ENCODE results near the gene FOXA1.

Gene FOXA1

DNA sequence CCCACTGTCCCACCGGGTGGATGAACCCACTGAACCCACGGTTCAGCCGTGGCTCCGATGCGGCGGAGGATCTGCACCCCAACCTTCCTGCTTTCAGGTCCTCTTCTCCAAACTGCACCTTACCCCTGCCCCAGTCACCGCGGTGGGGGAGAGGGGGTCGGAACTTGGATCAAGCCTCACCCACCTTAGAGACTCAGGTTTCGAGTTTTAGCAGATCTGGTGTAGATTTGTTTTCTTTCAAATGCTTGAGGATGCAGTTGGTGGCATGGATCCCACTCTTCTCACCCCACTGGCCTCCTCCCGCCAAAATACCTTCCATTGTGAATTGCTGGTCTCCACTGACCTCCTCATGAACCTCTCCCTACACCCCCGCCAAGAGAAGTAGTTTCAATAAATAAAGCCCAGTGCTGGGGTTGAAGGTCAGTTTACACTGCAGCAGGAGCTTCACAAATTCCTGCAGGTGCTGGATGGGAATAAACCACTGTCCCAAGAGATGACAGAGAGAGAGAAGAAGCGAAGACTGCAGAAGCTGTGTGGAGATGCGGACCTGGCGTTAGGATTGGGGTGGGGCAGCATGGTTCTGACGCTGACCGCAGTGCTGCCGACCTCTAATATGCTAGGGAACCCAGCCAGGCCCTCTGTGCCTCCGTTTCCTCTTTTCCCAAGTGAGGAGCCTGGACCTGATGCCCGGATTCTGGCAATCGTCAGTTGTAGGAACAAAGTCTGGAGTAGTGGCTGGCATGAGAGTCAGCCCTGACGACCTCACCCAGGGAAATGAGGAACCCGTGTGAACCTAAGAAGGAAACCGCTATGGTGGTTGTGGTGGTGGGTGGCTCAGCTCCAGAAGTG is 7.8 kb upstream of the FOXA1 start:
- no peak for DNase-seq (ENCODE audit: low read depth)

DNA sequence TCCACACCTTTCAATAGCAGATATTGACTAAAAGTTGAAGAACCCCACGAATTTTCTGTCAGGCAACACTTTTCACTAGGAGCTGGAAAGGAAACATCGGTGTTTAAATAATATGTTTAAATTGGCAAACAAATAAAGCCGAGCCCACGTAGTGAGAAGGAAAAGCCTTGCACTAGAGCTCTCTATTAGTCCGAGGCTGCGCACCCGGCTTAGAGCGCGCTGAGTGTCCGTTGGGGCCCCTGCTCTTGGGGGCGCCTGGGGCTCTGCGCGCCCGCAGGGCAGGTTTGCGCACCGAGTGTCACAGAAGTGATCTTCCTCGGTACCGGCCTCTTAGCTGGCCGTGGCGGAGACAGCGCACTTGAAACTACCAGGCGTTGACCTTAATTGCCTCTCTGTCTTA is 6.8 kb upstream of the FOXA1 start:
- DNase-seq (ENCODE audit: low read depth) = no peak

- no peak for DNase-seq (ENCODE audit: low read depth)
Measured at GRCh38 chr14:37600880-37601741, 6.1 kb upstream of the FOXA1 start.

DNA sequence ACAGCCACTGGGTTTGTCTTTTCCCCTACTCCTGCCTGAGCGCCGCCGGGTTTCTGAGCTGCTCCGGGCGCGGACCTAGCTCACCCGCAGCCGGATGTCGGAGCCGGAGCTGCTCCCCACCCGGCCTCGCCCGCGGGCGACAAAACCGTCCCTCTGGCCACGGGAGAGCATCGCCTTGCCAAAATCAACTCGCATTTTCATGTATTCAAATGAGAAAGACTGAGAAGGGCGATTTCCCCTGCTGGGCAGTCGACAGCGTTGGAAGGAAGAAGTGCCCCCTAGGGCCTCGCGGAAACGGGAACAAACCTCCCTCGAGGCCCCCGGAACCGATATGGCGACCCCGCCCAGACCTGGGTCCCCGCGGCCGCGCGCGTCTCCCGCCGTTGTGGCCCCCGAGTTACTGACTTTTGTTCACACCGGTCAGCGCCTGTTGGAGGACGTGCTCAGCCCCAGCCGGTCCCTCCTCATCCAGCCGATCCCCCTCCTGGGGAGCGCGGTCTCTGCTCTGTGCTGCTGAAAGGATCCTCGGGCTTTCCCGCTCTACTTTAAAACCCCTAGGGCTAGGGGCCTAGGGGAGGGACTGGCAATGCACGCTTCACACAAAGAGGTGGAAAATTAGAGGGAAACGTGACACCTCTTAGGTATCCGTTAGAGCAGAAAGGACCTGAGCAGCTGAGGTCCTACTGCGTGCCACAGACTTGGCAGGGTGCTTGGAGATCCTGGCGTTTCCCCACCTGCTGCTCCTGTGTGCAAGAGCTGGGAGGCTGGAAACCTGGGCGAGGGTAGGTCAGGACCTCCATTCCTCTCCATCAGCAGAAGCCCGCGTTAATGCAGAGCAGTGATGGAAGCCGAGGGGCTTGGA is 4.7 kb upstream of the FOXA1 start:
- DNase-seq (ENCODE audit: low read depth) = no peak

- no peak for DNase-seq (ENCODE audit: low read depth)
Measured at GRCh38 chr14:37598747-37599506, 3.9 kb upstream of the FOXA1 start.

DNA sequence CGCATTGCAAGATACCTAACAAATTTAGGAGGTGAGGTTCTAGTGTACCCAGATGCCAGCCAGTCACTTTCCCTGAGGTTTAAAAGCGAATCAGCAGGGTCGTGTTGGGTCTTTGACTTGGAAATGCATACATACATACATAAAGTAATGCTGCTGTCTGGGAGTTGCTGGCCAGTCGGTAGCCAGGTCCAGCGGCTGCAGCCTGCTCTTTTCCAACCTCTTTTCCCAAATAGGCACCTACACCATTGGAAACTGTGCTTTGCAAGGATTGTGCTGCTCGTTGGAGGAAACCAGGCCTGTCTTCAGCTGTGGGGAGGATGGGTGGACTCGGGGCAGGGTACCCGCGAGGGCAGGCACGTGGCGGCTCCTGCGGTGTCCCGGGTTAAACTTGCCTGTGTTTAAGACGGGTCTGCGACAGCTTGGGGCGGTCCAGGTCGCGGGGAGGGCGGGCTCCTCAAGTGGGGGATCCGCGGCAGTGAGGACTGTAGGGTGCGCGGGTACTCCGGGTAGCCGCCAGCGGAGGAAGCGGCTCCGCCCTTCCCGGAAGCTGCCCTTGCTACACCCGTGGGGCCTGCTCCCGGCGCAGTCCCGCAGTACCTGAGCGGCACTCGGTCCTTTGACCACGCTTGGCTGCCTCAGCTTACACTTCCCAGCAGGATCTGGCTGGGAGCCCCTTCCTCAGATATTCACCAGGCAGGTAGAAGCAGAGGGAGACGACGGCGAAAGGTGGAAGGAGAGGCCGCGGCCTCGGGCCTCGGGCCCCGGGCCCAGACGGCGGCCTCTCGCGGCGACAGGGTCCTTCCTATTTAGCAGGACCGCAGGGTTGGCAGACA is 3.1 kb upstream of the FOXA1 start:
- DNase-seq (ENCODE audit: low read depth) = no peak

DNA sequence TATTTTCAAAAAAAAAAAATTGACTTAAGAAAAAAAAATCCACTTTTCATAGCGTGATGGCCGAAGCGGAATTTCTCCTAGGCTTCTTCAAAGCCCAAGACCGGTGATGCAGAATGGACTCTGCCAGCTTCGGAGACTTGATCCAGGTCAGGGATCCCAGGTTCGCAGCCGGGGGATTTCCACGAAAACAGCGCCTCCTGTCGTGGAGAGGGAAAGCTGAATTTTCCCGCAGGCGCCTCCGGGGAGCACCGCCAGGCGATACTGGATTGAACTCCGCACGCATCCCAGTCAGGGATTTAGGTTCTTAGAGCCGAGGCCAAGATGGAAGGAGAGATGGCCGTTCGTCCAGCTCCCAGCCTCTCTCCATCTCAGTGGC is 2.5 kb upstream of the FOXA1 start:
- DNase-seq (ENCODE audit: low read depth) = no peak

DNA sequence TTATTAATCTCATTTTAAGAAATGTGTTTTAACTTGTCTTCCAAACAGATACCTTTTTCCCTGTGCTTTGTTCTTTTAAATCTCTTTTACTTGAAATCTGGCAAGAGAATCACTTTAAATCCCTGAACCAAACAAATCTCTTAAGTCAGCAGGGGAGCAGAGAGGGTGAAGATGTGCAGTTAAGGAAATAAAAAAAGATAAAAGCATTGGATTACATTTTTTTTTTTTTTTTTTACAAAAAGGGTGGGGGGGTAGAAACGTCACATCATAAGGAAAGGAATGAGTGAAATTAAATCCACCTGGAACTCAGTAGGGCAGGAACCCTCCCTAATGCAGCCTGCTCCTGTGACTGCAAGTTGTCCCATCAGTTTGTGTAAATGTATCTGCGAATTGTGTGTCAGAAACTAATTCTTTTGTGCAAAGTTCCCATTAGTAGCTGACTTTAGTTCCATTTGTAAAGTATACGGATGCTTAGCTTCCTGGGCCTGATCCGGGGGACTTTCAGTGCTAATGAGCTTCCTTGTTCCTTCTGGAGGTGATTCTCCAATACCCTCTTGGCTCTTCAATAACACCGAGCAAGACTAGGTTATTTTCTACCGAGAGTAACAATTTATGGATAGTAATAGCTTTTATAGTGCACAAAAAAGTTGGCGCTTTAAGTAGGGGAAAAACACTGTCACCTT is 1.9 kb upstream of the FOXA1 start:
- DNase-seq (ENCODE audit: low read depth) = no peak

DNA sequence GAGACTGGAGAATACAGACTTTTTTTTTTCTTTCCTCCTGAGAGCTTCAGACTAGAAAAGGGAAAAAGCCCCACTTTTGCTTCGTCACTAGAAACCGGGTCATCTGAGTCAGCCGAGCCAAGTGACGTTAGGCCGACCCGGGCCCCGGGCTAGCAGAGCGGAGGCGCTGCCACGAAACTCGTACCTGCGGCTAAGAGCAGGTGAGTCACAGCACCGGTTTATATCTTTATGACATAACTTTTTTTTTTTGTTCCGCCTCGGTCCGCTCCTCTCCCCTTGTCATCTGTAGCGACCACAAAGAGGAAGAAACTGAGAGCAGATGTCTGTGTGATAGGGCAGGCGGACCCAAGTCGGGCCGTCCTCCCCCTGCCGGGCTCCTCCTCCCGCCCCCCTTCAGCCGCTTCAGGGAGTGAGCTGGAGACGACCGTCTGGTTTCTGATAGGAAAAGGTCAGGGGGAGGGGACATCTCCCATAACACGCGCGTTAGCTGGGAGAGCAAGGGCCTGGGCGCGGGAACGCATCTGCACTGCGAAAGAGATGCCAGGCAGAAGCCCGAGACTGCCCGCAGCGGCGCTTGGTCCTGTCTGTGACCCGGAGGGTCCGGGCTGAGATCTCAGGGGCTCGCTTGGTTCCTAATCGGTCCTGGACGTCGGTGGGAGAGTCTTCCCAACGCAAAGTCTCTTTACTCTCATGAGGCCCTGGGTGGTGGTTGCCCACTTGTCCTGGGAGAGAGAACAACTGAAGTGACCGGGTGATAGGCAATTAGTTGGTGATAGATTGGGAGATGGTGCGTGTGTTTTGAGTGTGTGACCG is 966 bp upstream of the FOXA1 start:
- no peak for DNase-seq (ENCODE audit: low read depth)

DNA sequence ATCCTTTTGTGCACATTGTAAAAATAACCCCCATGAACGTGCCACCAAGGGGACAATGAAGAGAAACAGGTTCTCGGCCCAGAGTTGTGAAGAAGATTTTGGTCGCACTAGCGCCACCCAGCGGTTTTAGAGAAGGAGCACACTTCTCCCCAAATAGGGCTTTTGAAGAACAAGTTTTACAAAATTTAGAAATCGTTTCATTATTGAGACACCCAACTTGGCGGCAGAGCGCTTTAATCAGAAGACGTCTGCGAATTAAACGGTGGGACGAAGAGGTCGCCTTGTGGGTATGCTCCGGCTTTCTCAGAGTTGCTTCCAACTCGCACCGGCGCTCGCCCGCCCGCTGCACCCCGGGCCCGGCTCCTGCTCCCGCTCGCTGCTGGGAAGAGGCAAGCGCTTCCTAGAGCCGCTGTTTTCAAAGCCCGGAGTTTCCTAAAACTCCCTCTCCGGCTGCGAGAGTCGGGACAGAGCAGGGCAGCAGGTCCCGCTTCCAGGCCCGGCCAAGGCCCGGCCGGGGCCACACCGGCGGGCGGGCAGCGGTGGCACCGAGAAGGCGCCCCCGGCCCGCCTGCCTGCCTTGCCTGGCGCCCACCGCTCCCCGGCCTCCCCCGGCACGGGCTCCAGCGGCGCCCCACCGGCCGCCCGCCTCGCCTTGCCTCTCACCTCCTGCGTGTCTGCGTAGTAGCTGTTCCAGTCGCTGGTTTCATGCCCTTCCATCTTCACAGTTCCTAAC is 645 bp downstream of the FOXA1 start:
- DNase-seq (ENCODE audit: low read depth) = no peak

DNA sequence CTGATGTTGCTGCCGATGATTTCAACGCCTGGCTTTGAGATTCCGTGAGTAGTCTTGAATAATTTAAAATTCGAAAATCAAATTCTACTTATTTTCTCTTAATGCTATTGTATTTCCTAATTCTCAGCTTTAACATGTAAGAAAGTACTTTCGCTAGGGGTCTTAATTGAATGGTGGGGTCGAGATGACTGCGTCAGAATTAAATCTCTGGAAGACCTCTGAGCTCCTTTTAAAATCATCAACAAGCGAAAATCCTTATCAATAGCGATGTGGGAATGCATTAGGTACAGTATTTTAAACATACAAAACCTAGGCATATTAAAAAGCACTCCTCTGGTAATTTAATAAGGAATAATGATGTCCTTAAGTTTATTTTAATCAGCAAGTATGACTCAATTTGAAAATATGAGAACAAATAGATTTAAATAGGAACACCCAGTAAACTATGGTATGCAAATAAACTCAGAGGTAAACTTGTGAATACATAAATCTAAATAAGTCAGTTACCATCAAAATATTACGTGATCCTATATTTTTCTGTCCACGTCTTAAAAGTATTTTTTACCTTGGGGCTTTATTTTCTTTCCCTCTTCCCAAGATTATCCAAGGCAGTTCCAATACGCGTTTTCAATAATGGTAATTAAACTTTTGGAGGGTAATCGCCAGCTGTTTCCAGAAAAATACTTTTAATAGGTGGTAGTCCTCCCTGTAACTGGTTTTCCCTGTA is 1.4 kb downstream of the FOXA1 start:
- DNase-seq (ENCODE audit: low read depth) = no peak

- DNase-seq (ENCODE audit: low read depth) = no peak
Measured at GRCh38 chr14:37592482-37593408, 2.3 kb downstream of the FOXA1 start.

DNA sequence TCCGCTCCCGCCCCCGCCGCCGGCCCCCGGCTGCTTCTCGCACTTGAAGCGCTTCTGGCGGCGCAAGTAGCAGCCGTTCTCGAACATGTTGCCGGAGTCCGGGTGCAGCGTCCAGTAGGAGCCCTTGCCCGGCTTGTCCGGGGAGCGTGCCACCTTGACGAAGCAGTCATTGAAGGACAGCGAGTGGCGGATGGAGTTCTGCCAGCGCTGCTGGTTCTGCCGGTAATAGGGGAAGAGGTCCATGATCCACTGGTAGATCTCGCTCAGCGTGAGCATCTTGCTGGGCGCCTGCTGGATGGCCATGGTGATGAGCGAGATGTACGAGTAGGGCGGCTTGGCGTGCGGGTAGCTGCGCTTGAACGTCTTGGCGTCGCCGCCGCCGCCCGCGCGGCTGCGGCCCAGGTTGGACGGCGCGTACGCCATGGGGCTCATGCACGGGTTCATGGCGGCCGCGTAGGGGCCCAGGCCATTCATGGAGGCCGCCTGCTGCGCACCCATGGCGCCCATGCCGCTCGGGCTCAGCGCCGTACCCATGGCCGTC is 3.0 kb downstream of the FOXA1 start:
- no peak for DNase-seq (ENCODE audit: low read depth)

- no peak for DNase-seq (ENCODE audit: low read depth)
Measured at GRCh38 chr14:37591311-37591940, 3.6 kb downstream of the FOXA1 start.

DNA sequence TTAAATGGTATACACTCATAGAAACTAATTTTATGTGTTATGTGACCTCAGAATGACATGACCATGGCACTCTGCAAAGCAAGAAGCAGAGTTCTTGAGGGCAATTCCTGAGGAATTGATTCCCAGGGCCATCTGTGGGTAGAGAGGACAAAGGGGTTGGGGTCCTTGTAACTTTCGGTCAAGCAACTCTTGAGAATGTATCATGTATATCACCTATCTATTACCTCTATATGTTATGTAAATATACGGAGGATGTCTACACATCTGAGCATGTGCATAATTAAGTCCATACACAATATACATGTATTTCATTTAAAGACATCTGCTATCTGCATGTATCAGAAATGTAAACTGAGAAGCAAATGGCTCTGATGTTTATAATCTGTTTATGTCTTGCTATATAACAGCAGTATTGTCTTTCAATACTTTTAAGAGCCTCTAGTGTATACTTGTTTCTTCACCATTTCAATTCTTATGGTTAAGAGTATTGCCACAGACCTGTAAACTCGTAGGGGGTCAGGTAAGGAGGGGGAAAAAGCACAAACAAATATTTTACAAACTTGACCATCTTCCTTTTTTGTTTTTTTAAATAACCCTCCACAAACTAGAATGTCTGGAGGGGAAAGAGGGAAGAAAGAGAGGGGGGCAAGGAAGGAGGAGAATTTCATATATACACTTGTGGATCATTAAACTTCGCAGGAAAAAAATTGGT is 4.5 kb downstream of the FOXA1 start:
- no peak for DNase-seq (ENCODE audit: low read depth)
